KMS-11 (cell line): ENCODE results near the gene AMOTL2.

Experiments used
- H2AFZ ChIP-seq: fragments of 200-600 bp; sonication (generic); 2 replicates; pipeline ENCODE4 v1.6.1; 2016; ENCODE audit warnings: antibody characterized with exemption, mixed run types, low read depth
- H3K27ac ChIP-seq: fragments of 200-600 bp; sonication (generic); 2 replicates; pipeline ENCODE4 v1.6.1; 2016; ENCODE audit warnings: mild to moderate bottlenecking, mixed run types
- H3K27me3 ChIP-seq: fragments of 200-600 bp; sonication (generic); 2 replicates; pipeline ENCODE4 v1.6.1; 2017; ENCODE audit warnings: mild to moderate bottlenecking, low read depth, mixed run types, moderate library complexity; ENCODE audit not compliant: insufficient read depth
- H3K36me3 ChIP-seq: fragments of 200-600 bp; sonication (generic); 2 replicates; pipeline ENCODE4 v1.6.1; 2017; ENCODE audit warnings: mild to moderate bottlenecking, mixed run types; ENCODE audit not compliant: insufficient read depth
- H3K4me1 ChIP-seq: fragments of 200-600 bp; sonication (generic); 2 replicates; pipeline ENCODE4 v1.6.1; 2016; ENCODE audit warnings: mild to moderate bottlenecking, low read depth, mixed run types; ENCODE audit not compliant: poor library complexity, severe bottlenecking
- H3K4me2 ChIP-seq: fragments of 200-600 bp; sonication (generic); 2 replicates; pipeline ENCODE4 v1.7.0; 2016; ENCODE audit warnings: mild to moderate bottlenecking, mixed run types
- H3K4me3 ChIP-seq: fragments of 200-600 bp; sonication (generic); IDR thresholded peaks from 2 replicates; pipeline ENCODE4 v1.6.1; 2017; ENCODE audit warnings: low read depth, low read length, mixed read lengths; ENCODE audit not compliant: insufficient read depth
- H3K79me2 ChIP-seq: fragments of 200-600 bp; sonication (generic); 2 replicates; pipeline ENCODE4 v1.6.1; 2016; ENCODE audit warnings: low read depth, mixed run types; ENCODE audit not compliant: insufficient read depth
- H3K9ac ChIP-seq: fragments of 200-600 bp; sonication (generic); 2 replicates; pipeline ENCODE4 v1.6.1; 2016; ENCODE audit warnings: mild to moderate bottlenecking, mixed run types
- H4K20me1 ChIP-seq: fragments of 200-600 bp; sonication (generic); 2 replicates; pipeline ENCODE4 v1.6.1; 2016; ENCODE audit warnings: mild to moderate bottlenecking, mixed run types; ENCODE audit not compliant: insufficient read depth
- TF ChIP-seq, protein P1 (sequence below): fragments of 200-600 bp; sonication (generic); conservative IDR thresholded peaks from 2 replicates; pipeline ENCODE4 v1.6.1; 2017; ENCODE audit warnings: low read depth, mild to moderate bottlenecking, antibody characterized with exemption, low read length, moderate library complexity, mixed read lengths

Gene AMOTL2

DNA sequence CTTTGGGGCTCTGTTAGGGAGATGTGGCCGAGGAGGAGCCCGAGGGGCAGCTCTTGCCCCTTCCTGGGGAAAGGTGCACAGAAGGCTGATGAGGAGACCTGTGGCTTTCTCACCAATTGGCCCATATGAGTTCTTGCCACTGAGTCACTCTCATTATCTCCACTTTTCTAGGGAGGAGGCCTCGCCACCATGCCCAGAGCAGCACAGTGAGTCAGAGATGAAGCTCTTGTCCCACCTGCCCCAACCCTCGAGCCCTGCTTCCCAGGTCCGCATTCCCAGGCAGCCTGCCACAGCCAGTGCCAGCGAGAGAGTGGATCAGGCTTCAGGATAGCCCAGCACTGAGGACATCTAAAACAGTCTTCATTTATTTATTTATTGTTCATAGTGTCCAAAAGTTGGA, 53.5 kb downstream of the AMOTL2 start:
- Histone ChIP-seq H3K79me2 (no peaks in the 10 kb centered on the region), H3K27me3 (no peaks in the 10 kb centered on the region), H3K27ac (no peak overlapping the region), H3K4me3 (no peak overlapping the region), H3K4me1 (no peaks in the 10 kb centered on the region), H2AFZ (no peak overlapping the region), H4K20me1 (no peaks in the 10 kb centered on the region), H3K9ac (no peak overlapping the region), H3K36me3 (no peaks in the 10 kb centered on the region), H3K4me2 (no peak overlapping the region)
- TF ChIP-seq, protein P1, sequence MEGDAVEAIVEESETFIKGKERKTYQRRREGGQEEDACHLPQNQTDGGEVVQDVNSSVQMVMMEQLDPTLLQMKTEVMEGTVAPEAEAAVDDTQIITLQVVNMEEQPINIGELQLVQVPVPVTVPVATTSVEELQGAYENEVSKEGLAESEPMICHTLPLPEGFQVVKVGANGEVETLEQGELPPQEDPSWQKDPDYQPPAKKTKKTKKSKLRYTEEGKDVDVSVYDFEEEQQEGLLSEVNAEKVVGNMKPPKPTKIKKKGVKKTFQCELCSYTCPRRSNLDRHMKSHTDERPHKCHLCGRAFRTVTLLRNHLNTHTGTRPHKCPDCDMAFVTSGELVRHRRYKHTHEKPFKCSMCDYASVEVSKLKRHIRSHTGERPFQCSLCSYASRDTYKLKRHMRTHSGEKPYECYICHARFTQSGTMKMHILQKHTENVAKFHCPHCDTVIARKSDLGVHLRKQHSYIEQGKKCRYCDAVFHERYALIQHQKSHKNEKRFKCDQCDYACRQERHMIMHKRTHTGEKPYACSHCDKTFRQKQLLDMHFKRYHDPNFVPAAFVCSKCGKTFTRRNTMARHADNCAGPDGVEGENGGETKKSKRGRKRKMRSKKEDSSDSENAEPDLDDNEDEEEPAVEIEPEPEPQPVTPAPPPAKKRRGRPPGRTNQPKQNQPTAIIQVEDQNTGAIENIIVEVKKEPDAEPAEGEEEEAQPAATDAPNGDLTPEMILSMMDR: no peak

DNA sequence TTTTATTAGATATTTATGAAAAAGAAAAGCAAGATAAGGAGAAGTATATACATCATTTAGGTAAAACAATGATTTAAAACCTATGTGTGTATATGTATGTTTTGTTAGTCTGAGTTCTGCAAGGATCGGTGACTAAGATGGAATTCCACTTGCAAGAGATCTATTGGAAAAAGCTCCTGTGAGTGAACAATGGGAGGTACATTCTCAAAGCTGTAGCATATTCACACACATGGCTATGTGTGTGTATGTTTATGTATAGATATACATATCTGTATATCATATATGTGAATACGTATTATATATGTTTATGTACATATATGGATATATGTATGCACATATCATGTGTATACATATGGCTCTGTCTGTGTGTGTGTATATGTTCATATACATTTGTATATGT, 54.3 kb downstream of the AMOTL2 start:
- H3K36me3 ChIP-seq: no peaks in the 10 kb centered on the region
- no peak overlapping the region for H3K9ac ChIP-seq
- H3K4me3 ChIP-seq: no peak overlapping the region
- H3K27me3 ChIP-seq: no peaks in the 10 kb centered on the region
- no peak overlapping the region for H2AFZ ChIP-seq
- no peak overlapping the region for H3K27ac ChIP-seq
- H3K79me2 ChIP-seq: no peaks in the 10 kb centered on the region
- no peak overlapping the region for H3K4me2 ChIP-seq
- TF ChIP-seq, protein P1: no peak
- H3K4me1 ChIP-seq: no peaks in the 10 kb centered on the region
- no peaks in the 10 kb centered on the region for H4K20me1 ChIP-seq

DNA sequence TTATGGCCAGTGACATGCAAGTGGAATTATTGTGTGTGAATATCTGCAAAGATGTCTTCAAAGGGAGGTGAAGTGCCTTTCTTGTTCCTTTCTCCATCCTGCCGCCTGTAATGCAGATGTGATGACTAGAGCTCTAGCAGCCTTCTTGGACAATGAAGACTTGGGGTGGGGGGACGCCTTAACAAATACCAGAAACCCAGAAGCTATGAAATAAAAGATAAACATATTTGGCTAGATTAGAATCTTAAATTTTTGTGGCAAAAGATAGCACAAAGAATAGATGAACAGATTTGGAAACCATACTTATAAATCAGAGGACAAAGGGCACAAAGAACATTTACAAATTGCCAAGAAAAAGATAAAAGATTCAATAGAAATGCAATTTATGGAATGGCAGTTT, 56.1 kb downstream of the AMOTL2 start:
- Histone ChIP-seq H3K79me2 (no peaks in the 10 kb centered on the region), H2AFZ (no peak overlapping the region), H3K4me1 (no peaks in the 10 kb centered on the region), H3K9ac (no peak overlapping the region), H3K4me3 (no peak overlapping the region), H3K36me3 (no peaks in the 10 kb centered on the region), H3K4me2 (no peak overlapping the region), H3K27me3 (no peaks in the 10 kb centered on the region), H3K27ac (no peak overlapping the region), H4K20me1 (no peaks in the 10 kb centered on the region)
- TF ChIP-seq, protein P1: no peak

DNA sequence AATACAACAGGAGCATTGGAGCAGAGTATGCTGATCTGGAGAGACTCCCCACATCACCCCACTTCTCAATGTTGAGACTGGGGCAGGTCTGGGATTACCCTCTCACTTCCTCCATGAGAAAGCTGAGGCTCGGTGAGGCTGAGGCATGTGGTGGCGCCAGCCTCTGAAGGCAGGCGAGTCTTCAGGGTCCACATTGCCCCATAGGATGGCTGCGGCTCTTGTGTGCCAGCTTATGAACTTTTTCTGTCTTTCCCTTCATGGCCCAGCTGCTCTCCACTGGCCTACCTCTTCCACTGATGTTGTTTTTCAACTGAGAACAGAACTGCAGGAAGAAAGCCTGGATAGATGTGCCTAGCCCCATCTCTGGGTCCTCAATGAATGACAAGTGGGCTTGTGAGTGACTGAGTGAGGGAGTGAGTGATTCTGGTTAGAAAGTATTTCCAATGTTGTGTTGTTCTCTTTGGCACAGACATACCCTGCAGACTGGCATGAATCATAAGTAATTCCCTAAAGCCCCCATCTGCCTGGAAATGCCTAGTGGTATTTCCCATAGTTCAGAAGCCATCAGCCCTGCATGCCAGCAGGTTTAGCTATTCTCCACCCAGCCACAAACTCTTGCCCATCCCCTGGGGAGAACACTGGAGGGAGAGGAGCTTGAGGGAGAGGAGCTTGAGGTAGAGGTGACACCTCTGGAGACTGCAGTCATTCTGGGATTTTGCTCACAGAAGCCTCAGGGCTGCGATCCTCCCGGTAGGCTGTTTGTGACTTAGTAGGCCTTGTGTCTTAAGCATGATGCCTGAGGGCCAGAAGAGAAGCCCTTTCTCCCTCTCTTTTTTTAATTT, 56.9 kb downstream of the AMOTL2 start:
- Histone ChIP-seq H3K36me3 (no peaks in the 10 kb centered on the region), H3K27me3 (no peaks in the 10 kb centered on the region), H3K4me2 (no peak overlapping the region), H2AFZ (no peak overlapping the region), H3K9ac (no peak overlapping the region), H4K20me1 (no peaks in the 10 kb centered on the region), H3K4me1 (no peaks in the 10 kb centered on the region), H3K4me3 (no peak overlapping the region), H3K79me2 (no peaks in the 10 kb centered on the region), H3K27ac (no peak overlapping the region)
- TF ChIP-seq, protein P1: no peak
